SK-N-SH (cell line): ENCODE measurements around the gene SLC47A1. TPM values are rescaled to one million over a fixed set of nuclear protein-coding genes. Genes with fewer than 3 reads are reported as not detected.

Experiments used
- CTCF ChIA-PET: fragments of 300-600, 350-600 bp; formaldehyde crosslinking; extraction: SDS; loops from one replicate; lab custom pipeline; 2021; lab: Yijun Ruan, JAX
- POLR2A ChIA-PET: fragments of 350-600 bp; sonication (Branson Sonifier 250); formaldehyde crosslinking; extraction: SDS; loops from one replicate; lab custom pipeline; 2020; ENCODE audit warnings: antibody characterized with exemption, inconsistent platforms; lab: Yijun Ruan, JAX
- DNase-seq: peaks from one replicate; pipeline ENCODE4 v3.0.0; 2012
- H2AFZ ChIP-seq: fragments of 200-600 bp; sonication (generic); 2 replicates; pipeline ENCODE4 v1.8.1; 2016; ENCODE audit warnings: antibody characterized with exemption, mild to moderate bottlenecking, low read depth
- H3F3A ChIP-seq: fragments of 200-600 bp; sonication (generic); replicated peaks from 2 replicates; pipeline ENCODE3; 2016; ENCODE audit warnings: antibody characterized with exemption, mild to moderate bottlenecking; ENCODE audit not compliant: insufficient read depth
- H3K27ac ChIP-seq, 2 experiments: fragments of 200-500 bp in 1 of 2; fragments of 200-600 bp in 1 of 2; sonication (Bioruptor generic) in 1 of 2; sonication (generic), shearing (Covaris generic) in 1 of 2; 2 replicates each; pipeline versions ENCODE4 v1.5.1 to v1.6.1; 2014 to 2016; ENCODE audit warnings: low read depth in 2 of 2, inconsistent platforms in 1 of 2, low read length in 1 of 2, mild to moderate bottlenecking in 1 of 2, mixed read lengths in 1 of 2
- H3K27me3 ChIP-seq: fragments of 200-600 bp; sonication (generic), shearing (Covaris generic); 2 replicates; pipeline ENCODE4 v1.6.1; 2016; ENCODE audit warnings: mixed run types; ENCODE audit not compliant: insufficient read depth
- H3K36me3 ChIP-seq, 2 experiments: fragments of 200-500 bp in 1 of 2; fragments of 200-600 bp in 1 of 2; sonication (Bioruptor generic) in 1 of 2; sonication (generic) in 1 of 2; replicated peaks in 1 of 2; 2 replicates each; pipeline versions ENCODE3 to v1.5.1; 2014 to 2016; ENCODE audit warnings: low read length in 1 of 2, mild to moderate bottlenecking in 1 of 2; ENCODE audit not compliant: insufficient read depth in 2 of 2, control insufficient read depth in 1 of 2
- H3K4me1 ChIP-seq, 2 experiments: fragments of 200-500 bp in 1 of 2; fragments of 200-600 bp in 1 of 2; sonication (Bioruptor generic) in 1 of 2; sonication (generic), shearing (Covaris generic) in 1 of 2; 2 replicates each; pipeline versions ENCODE4 v1.5.1 to v1.6.1; 2014 to 2016; ENCODE audit warnings: low read depth in 1 of 2, low read length in 1 of 2, mixed run types in 1 of 2; ENCODE audit not compliant: insufficient read depth in 2 of 2, control insufficient read depth in 1 of 2
- H3K4me2 ChIP-seq: fragments of 200-600 bp; sonication (generic), shearing (Covaris generic); 2 replicates; pipeline ENCODE4 v1.6.1; 2017; ENCODE audit warnings: mixed run types
- H3K4me3 ChIP-seq, 2 experiments: fragments of 200-500 bp in 1 of 2; fragments of 200-600 bp in 1 of 2; sonication (Bioruptor generic) in 1 of 2; sonication (generic), shearing (Covaris generic) in 1 of 2; 2 replicates each; pipeline versions ENCODE4 v1.5.1 to v1.8.1; 2014 to 2016; ENCODE audit warnings: low read depth in 2 of 2, inconsistent platforms in 1 of 2, low read length in 1 of 2, mild to moderate bottlenecking in 1 of 2, mixed read lengths in 1 of 2, moderate library complexity in 1 of 2
- H3K79me2 ChIP-seq: fragments of 200-600 bp; sonication (generic); 2 replicates; pipeline ENCODE4 v1.8.1; 2017; ENCODE audit warnings: mild to moderate bottlenecking; ENCODE audit not compliant: insufficient read depth
- H3K9ac ChIP-seq: fragments of 200-600 bp; sonication (generic); 2 replicates; pipeline ENCODE4 v1.6.1; 2017; ENCODE audit warnings: mixed run types
- H3K9me2 ChIP-seq: fragments of 200-600 bp; sonication (generic); 2 replicates; pipeline ENCODE4 v1.6.1; 2017; ENCODE audit warnings: mixed run types
- H3K9me3 ChIP-seq: fragments of 200-600 bp; sonication (generic); 2 replicates; pipeline ENCODE4 v1.6.1; 2017; ENCODE audit warnings: mixed run types, mild to moderate bottlenecking, moderate library complexity
- H4K20me1 ChIP-seq: fragments of 200-600 bp; sonication (generic); 2 replicates; pipeline ENCODE4 v1.6.1; 2017; ENCODE audit warnings: mild to moderate bottlenecking, mixed run types; ENCODE audit not compliant: insufficient read depth
- ELF1 ChIP-seq: IDR thresholded peaks from 2 replicates; pipeline ENCODE4 v1.4.0; 2012
- EZH2phosphoT487 ChIP-seq: fragments of 200-600 bp; sonication (generic); IDR thresholded peaks from 2 replicates; pipeline ENCODE4 v1.6.1; 2017; ENCODE audit warnings: low read depth, mixed run types, mild to moderate bottlenecking, antibody characterized with exemption, moderate library complexity, borderline replicate concordance
- FOXJ3 ChIP-seq: sonication (generic); formaldehyde crosslinking; IDR thresholded peaks from 2 replicates; pipeline ENCODE4 v1.5.1; 2020; ENCODE audit warnings: mild to moderate bottlenecking, missing genetic modification reagents
- FOXM1 ChIP-seq: IDR thresholded peaks from 2 replicates; pipeline ENCODE4 v1.4.0; 2012; ENCODE audit warnings: low read depth, mild to moderate bottlenecking
- GATA2 ChIP-seq: sonication (generic); formaldehyde crosslinking; IDR thresholded peaks from 2 replicates; pipeline ENCODE4 v1.5.0; 2020; ENCODE audit warnings: mild to moderate bottlenecking, missing genetic modification reagents
- MXI1 ChIP-seq: IDR thresholded peaks from 2 replicates; pipeline ENCODE4 v1.6.1; 2012; ENCODE audit warnings: mild to moderate bottlenecking, low read depth, low read length, improper control_type of control experiment
- NRF1 ChIP-seq: IDR thresholded peaks from 2 replicates; pipeline ENCODE4 v1.6.1; 2012; ENCODE audit warnings: low read depth, mild to moderate bottlenecking, low read length
- POLR2AphosphoS5 ChIP-seq: IDR thresholded peaks from 2 replicates; pipeline ENCODE4 v1.6.1; 2012; ENCODE audit warnings: low read depth, low read length
- RAD21 ChIP-seq: IDR thresholded peaks from 2 replicates; pipeline ENCODE4 v1.6.1; 2012; ENCODE audit warnings: mild to moderate bottlenecking, low read length
- RFX5 ChIP-seq: IDR thresholded peaks from 2 replicates; pipeline ENCODE4 v1.6.1; 2012; ENCODE audit warnings: mild to moderate bottlenecking, improper control_type of control experiment, low read length
- RXRA ChIP-seq: IDR thresholded peaks from 2 replicates; pipeline ENCODE4 v1.4.0; 2012; ENCODE audit warnings: low read depth, mild to moderate bottlenecking, borderline replicate concordance
- TAF1 ChIP-seq: IDR thresholded peaks from 2 replicates; pipeline ENCODE4 v1.6.1; 2012; ENCODE audit warnings: low read depth, mild to moderate bottlenecking, low read length, moderate library complexity, borderline replicate concordance
- WGBS: methylation state at CpG from one replicate; pipeline ENCODE4 v1.1.6; 2017; ENCODE audit warnings: low lambda C conversion rate; 5-methylcytosine and 5-hydroxymethylcytosine counted together
- polyA plus RNA-seq, 3 experiments: library from polyadenylated mRNA; depleted of rRNA; stranded (reverse); fragments of >200 nt; gene quantifications; 2 replicates each; pipeline ENCODE4 v1.2.3, GENCODE V29; 2012
- TF ChIP-seq, protein P1 (sequence below): fragments of 150-350 bp; IDR thresholded peaks from 2 replicates; pipeline ENCODE4 v1.6.1; 2017; ENCODE audit warnings: antibody characterized with exemption, low read length, low read depth, borderline replicate concordance
- TF ChIP-seq, protein P2 (sequence below): IDR thresholded peaks from 2 replicates; pipeline ENCODE4; 2012
- TF ChIP-seq, protein P3 (sequence below): fragments of 150-350 bp; IDR thresholded peaks from 2 replicates; pipeline ENCODE4 v1.6.1; 2016; ENCODE audit warnings: mild to moderate bottlenecking, low read depth, low read length

The SLC47A1 gene
- polyA plus RNA-seq, 1 of the 3 experiments (the other 2 are of a cell fraction): 3.5 TPM

DNA sequence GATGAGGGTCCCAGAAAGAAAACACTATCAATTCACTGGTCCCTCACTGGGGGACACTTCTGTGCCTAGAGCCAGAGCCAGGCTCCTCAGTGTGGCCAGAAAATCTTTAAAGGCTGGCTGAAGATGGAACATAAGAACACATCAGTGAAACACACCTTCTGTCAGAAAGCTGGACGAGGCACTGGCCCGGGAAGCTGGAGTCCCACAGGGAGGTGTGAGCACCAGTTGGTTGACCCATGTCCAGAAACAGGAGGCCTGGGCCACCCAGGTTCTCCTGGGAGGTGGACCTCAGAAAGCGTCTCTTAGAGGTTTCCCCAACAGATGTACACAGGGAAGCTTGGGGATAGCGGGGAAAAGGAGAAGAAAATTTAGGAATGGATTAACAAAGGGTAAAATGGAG, 58.7 kb downstream of the SLC47A1 start:
- Histone ChIP-seq H3K4me2 (no peak overlapping the region), H3K4me1 (no peaks in the 10 kb centered on the region), H3K79me2 (no peaks in the 10 kb centered on the region), H3F3A (no peaks in the 10 kb centered on the region), H3K4me3 (no peak overlapping the region), H3K9me3 (no peaks in the 10 kb centered on the region), H3K27me3 (no peaks in the 10 kb centered on the region), H4K20me1 (no peaks in the 10 kb centered on the region), H3K27ac (no peak overlapping the region), H2AFZ (no peak overlapping the region), H3K36me3 (no peaks in the 10 kb centered on the region), H3K9me2 (no peaks in the 10 kb centered on the region), H3K9ac (no peak overlapping the region)
- no peak for DNase-seq
- 79% methylated on average over 4 of the region's 4 CpGs for WGBS
- no peak for TF ChIP-seq FOXJ3
- TF ChIP-seq, protein P1, sequence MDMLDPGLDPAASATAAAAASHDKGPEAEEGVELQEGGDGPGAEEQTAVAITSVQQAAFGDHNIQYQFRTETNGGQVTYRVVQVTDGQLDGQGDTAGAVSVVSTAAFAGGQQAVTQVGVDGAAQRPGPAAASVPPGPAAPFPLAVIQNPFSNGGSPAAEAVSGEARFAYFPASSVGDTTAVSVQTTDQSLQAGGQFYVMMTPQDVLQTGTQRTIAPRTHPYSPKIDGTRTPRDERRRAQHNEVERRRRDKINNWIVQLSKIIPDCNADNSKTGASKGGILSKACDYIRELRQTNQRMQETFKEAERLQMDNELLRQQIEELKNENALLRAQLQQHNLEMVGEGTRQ: no peak
- ChIA-PET POLR2A (no interaction called here), CTCF (interaction anchor here (1.0 kb wide), 1 partner anchor 16 kb away, joined by 3 read pairs; no protein-coding TSS in a partner anchor)

DNA sequence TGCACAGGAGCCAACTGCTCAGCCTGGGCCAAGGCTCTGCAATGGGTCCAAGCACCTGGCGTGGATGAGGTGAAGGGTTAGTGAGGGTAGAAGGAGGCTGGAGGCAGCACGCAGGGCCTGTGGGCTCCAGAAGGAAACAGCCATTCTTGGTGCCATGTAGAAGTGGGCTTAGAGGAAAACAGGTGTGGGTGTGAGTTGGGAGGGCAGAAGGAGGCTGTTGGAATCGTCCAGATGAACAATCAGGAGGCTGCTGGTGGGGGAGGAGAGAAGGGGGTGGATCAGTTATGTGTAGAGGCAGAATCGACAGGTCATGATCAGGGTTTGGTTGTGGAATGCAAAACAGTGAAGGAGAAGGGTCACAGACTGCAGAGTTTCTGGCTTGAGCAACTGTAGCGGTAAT, 63.2 kb downstream of the SLC47A1 start:
- TF ChIP-seq GATA2 (no peak), FOXM1 (no peak), EZH2phosphoT487 (no peak), MXI1 (no peak), NRF1 (no peak), RFX5 (no peak), FOXJ3 (no peak), ELF1 (no peak), POLR2AphosphoS5 (no peak), TAF1 (no peak), RAD21 (no peak), RXRA (no peak)
- TF ChIP-seq, protein P1: no peak
- TF ChIP-seq, protein P2, sequence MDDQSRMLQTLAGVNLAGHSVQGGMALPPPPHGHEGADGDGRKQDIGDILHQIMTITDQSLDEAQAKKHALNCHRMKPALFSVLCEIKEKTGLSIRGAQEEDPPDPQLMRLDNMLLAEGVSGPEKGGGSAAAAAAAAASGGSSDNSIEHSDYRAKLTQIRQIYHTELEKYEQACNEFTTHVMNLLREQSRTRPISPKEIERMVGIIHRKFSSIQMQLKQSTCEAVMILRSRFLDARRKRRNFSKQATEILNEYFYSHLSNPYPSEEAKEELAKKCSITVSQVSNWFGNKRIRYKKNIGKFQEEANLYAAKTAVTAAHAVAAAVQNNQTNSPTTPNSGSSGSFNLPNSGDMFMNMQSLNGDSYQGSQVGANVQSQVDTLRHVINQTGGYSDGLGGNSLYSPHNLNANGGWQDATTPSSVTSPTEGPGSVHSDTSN: no peak
- TF ChIP-seq, protein P3, sequence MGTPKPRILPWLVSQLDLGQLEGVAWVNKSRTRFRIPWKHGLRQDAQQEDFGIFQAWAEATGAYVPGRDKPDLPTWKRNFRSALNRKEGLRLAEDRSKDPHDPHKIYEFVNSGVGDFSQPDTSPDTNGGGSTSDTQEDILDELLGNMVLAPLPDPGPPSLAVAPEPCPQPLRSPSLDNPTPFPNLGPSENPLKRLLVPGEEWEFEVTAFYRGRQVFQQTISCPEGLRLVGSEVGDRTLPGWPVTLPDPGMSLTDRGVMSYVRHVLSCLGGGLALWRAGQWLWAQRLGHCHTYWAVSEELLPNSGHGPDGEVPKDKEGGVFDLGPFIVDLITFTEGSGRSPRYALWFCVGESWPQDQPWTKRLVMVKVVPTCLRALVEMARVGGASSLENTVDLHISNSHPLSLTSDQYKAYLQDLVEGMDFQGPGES: no peak
- Histone ChIP-seq H3K27me3 (no peaks in the 10 kb centered on the region), H3K4me3 (no peak overlapping the region), H3K9me2 (no peaks in the 10 kb centered on the region), H2AFZ (no peak overlapping the region), H4K20me1 (no peaks in the 10 kb centered on the region), H3K4me2 (no peak overlapping the region), H3K9ac (no peak overlapping the region), H3K4me1 (no peaks in the 10 kb centered on the region), H3K79me2 (no peaks in the 10 kb centered on the region), H3K9me3 (no peaks in the 10 kb centered on the region), H3K27ac (no peak overlapping the region), H3K36me3 (no peaks in the 10 kb centered on the region), H3F3A (no peaks in the 10 kb centered on the region)
- POLR2A ChIA-PET: no interaction called here
- WGBS: 62% methylated on average over 5 of the region's 5 CpGs
- no peak for DNase-seq
- CTCF ChIA-PET: no interaction called here
